ENCODE data around the gene GOLGA2. TPM values are rescaled to one million over a fixed set of nuclear protein-coding genes. Genes with fewer than 3 reads are reported as not detected.

The GOLGA2 gene
- total RNA-seq, 1 experiment from 2014 or later, result 51.0 TPM

DNA sequence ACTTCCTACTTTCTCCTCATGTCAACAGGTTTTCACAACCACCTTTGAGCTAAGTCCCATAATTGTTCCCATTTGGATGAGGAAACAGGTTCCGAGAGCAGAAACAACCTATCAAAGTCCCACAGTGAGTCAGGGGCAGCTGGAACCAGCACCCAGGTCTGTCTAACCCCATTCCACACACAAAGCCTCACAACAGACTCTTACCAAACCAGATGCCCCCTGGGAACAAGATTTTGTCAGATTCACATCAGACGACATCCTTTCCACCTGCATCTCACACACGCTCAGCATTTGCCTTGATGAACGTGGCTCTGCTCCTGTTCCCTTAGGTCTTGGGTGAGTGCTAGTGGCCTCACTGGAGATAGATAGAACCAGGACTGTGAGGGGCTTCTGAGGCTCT lies 17.3 kb upstream of the GOLGA2 start:
- no peak overlapping the region for H3T11ph ChIP-seq (ENCODE audit: low read length)
- H3K4ac ChIP-seq (ENCODE audit: low read depth, low read length), result no peak overlapping the region
- Mint-ChIP-seq H3K27ac (no peak overlapping the region), H3K4me1 (peaks cover 2 to 4% of the 10 kb centered on the region in 2 experiments), H3K36me3 (ENCODE audit: insufficient read depth in 1 of 3, low read depth in 3 of 3) (peaks cover 3 to 11% (median 7%) of the 10 kb centered on the region in 3 experiments; a peak in 5 of 7 replicates), H3K27me3 (ENCODE audit: low read depth) (peaks cover 4% of the 10 kb centered on the region; the same call in 1 of the 2 replicates), H3K4me3 (no peak overlapping the region), H3K9me3 (no peaks in the 10 kb centered on the region)
- H2BK5ac ChIP-seq (ENCODE audit: insufficient read length, low read length), result no peak overlapping the region
- H3K79me1 ChIP-seq (ENCODE audit: insufficient read depth, low read depth, low read length, poor library complexity, severe bottlenecking), result no peaks in the 10 kb centered on the region
- TF ChIP-seq, protein P1, sequence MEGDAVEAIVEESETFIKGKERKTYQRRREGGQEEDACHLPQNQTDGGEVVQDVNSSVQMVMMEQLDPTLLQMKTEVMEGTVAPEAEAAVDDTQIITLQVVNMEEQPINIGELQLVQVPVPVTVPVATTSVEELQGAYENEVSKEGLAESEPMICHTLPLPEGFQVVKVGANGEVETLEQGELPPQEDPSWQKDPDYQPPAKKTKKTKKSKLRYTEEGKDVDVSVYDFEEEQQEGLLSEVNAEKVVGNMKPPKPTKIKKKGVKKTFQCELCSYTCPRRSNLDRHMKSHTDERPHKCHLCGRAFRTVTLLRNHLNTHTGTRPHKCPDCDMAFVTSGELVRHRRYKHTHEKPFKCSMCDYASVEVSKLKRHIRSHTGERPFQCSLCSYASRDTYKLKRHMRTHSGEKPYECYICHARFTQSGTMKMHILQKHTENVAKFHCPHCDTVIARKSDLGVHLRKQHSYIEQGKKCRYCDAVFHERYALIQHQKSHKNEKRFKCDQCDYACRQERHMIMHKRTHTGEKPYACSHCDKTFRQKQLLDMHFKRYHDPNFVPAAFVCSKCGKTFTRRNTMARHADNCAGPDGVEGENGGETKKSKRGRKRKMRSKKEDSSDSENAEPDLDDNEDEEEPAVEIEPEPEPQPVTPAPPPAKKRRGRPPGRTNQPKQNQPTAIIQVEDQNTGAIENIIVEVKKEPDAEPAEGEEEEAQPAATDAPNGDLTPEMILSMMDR (conservative IDR thresholded peaks at IDR 0.05), result no peak
- no CpG with 5 or more reads among the region's 4 CpGs for WGBS (ENCODE audit: extremely low coverage, insufficient read length, low lambda C conversion rate)
- H3K9me3 ChIP-seq (ENCODE audit: control insufficient read depth, low read depth, low read length), result no peaks in the 10 kb centered on the region
- no peak overlapping the region for H2BK120ac ChIP-seq (ENCODE audit: low read depth, low read length, poor library complexity, severe bottlenecking)
- H3K4me1 ChIP-seq (ENCODE audit: insufficient read depth, low read length), result no peaks in the 10 kb centered on the region
- H3K14ac ChIP-seq (ENCODE audit: insufficient read depth, low read length), result no peak overlapping the region
- H4K20me1 ChIP-seq (ENCODE audit: control insufficient read depth, insufficient read depth, insufficient read length), result no peaks in the 10 kb centered on the region
- H2AK5ac ChIP-seq (ENCODE audit: insufficient read length, low read length), result no peak overlapping the region
- H2BK15ac ChIP-seq (ENCODE audit: low read depth, low read length), result no peak overlapping the region
- no peak overlapping the region for H4K8ac ChIP-seq (replicated peaks; ENCODE audit: insufficient read length, low read depth, low read length)
- H2AFZ ChIP-seq (ENCODE audit: low read length), result no peak overlapping the region
- no peak overlapping the region for H3K23ac ChIP-seq (ENCODE audit: insufficient read length, low read depth, low read length)
- H4K5ac ChIP-seq (ENCODE audit: insufficient read length, low read depth, low read length), result no peak overlapping the region
- no peak overlapping the region for H4K91ac ChIP-seq (ENCODE audit: insufficient read length, low read depth, low read length)
- H3K23me2 ChIP-seq (ENCODE audit: insufficient read length, low read depth, low read length, poor library complexity, severe bottlenecking), result no peaks in the 10 kb centered on the region
- no peak overlapping the region for H2BK20ac ChIP-seq (ENCODE audit: low read depth, low read length, poor library complexity, severe bottlenecking)
- 0 out of 2 replicates have a peak, but pooled peaks cover 1% of the 10 kb centered on the region for H3K79me2 ChIP-seq (ENCODE audit: insufficient read depth, low read length)
- no peak overlapping the region for H3K56ac ChIP-seq (ENCODE audit: insufficient read length, low read depth, low read length)
- no peak overlapping the region for H3K4me2 ChIP-seq (ENCODE audit: insufficient read depth, insufficient read length, low read length)
- H3K9ac ChIP-seq (ENCODE audit: extremely low read depth, insufficient read length, low read length), result no peak overlapping the region
- DNase-seq, result no peak
- H3K27ac ChIP-seq (ENCODE audit: insufficient read length, low read depth, low read length), result no peak overlapping the region
- no peaks in the 10 kb centered on the region for H3K27me3 ChIP-seq (ENCODE audit: insufficient read depth, low read length)
- H2BK12ac ChIP-seq (ENCODE audit: insufficient read length, low read depth, low read length), result no peak overlapping the region
- no peak overlapping the region for H3K18ac ChIP-seq (ENCODE audit: insufficient read length, low read depth, low read length)
